NB4 (cell line): Measurements from ENCODE around the gene UBE2L3.
A peak's percentile ranks its signal among the peaks of the same experiment; 100 is the strongest.

Source experiments
- POLR2A ChIP-seq: IDR thresholded peaks from 2 replicates; pipeline ENCODE4 v1.6.1; 2011; ENCODE audit warnings: mild to moderate bottlenecking; ENCODE audit not compliant: insufficient read length; ENCODE audit errors: extremely low read depth
- TF ChIP-seq, protein P1 (sequence below): IDR thresholded peaks from one replicate; pipeline ENCODE4 v1.5.1; 2012; ENCODE audit warnings: low read depth, low read length
- TF ChIP-seq, protein P2 (sequence below): IDR thresholded peaks from 2 replicates; pipeline ENCODE4 v1.6.1; 2011; ENCODE audit warnings: low read depth, low read length

DNA sequence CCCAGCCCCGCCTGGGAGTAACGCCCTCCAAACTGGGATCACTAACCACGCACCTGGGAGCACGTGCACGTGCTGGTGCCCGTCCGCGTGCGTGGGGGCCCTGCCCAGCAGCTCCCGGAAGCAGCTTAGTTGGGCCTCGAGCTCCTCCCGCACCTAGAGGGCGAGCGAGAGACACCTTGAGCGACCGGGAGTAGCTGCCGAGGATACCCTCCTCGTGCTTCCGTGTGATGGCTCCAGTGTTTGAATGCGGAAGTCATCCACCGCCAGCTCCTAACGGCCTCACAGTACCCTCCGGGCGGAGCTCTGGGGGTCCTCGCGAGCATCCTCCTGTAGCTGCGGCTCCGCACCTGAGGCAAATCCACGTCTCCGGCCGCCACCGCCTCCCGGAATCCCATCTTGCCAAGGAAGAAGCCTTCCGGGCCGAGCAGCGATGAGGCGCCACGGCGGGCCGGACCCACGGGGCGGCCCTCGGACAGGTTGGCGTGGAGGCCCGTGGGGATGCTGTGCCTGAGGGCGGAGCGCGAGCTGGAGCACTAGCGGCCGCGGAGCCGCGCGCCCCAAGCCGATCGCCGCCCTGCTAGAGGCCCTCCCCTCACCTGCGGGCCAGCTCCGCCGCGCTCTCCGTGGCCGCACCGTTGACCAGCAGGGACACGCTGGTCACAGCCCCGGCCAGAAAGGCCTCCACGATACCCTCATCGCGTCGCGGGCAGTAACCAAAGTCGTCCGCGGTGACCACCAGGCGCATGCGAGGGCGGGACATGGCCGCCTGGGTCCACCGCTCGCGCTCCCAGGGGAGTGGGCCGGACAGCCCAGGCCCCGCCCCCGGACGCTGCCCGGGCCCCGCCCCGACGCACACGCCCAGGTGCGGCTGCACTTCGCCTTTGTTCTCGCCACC is 62.0 kb downstream of the UBE2L3 start, which contains the start of gene YDJC:
- TF ChIP-seq, protein P1, sequence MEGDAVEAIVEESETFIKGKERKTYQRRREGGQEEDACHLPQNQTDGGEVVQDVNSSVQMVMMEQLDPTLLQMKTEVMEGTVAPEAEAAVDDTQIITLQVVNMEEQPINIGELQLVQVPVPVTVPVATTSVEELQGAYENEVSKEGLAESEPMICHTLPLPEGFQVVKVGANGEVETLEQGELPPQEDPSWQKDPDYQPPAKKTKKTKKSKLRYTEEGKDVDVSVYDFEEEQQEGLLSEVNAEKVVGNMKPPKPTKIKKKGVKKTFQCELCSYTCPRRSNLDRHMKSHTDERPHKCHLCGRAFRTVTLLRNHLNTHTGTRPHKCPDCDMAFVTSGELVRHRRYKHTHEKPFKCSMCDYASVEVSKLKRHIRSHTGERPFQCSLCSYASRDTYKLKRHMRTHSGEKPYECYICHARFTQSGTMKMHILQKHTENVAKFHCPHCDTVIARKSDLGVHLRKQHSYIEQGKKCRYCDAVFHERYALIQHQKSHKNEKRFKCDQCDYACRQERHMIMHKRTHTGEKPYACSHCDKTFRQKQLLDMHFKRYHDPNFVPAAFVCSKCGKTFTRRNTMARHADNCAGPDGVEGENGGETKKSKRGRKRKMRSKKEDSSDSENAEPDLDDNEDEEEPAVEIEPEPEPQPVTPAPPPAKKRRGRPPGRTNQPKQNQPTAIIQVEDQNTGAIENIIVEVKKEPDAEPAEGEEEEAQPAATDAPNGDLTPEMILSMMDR = peak; percentile 62
- TF ChIP-seq POLR2A = peak; percentile 83
- TF ChIP-seq, protein P2, sequence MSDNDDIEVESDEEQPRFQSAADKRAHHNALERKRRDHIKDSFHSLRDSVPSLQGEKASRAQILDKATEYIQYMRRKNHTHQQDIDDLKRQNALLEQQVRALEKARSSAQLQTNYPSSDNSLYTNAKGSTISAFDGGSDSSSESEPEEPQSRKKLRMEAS = peak; percentile 99
